HepG2 (cell line): ENCODE data around the gene KRT3. TPM values are rescaled to one million over a fixed set of nuclear protein-coding genes. Genes with fewer than 3 reads are reported as not detected.

ENCODE experiments used
- ATAC-seq: fragments of 200-7000 bp; cut with Tn5 transposase; 3 replicates; pipeline ENCODE4 v1.9.1; 2020; ENCODE audit warnings: mild to moderate bottlenecking, moderate library complexity
- BruUV-seq: library from RNA; stranded (reverse); fragments of 400-500 nt; replicated peaks from 2 replicates; lab custom pipeline; 2021; lab: Mats Ljungman, UMichigan
- CTCF ChIA-PET: fragments of 300-600 bp; formaldehyde crosslinking; extraction: SDS; loops from one replicate; lab custom pipeline; 2021; ENCODE audit warnings: low total read pairs, inconsistent platforms, low intra/inter-chr PET ratio; lab: Yijun Ruan, JAX
- POLR2A ChIA-PET: fragments of 350-600 bp; sonication (Branson Sonifier 250); formaldehyde crosslinking; loops from one replicate; lab custom pipeline; 2020; ENCODE audit warnings: antibody characterized with exemption, inconsistent platforms; lab: Yijun Ruan, JAX
- DNase-seq: peaks from one replicate; pipeline ENCODE4 v3.0.0-alpha.2; 2015; ENCODE audit warnings: low spot score
- FAIRE-seq: peaks from 3 replicates; lab custom pipeline; 2011; peaks lifted over from hg19 to GRCh38; lab: Jason Lieb, UNC
- H2AFZ ChIP-seq: one replicate; pipeline ENCODE4 v1.6.1; 2011; ENCODE audit warnings: low read length, inconsistent platforms
- H3K27ac ChIP-seq: fragments of 300-600 bp; 3 replicates; pipeline ENCODE4 v1.8.0; 2011; ENCODE audit warnings: mixed run types, mild to moderate bottlenecking, mixed read lengths, low read length, inconsistent platforms; ENCODE audit not compliant: insufficient read depth; ENCODE audit errors: extremely low read length
- H3K27me3 ChIP-seq, 2 experiments: fragments of 200-600 bp in 1 of 2; 2 replicates in 1 of 2; 3 replicates in 1 of 2; pipeline versions ENCODE4 v1.6.0 to v1.8.0; 2011; ENCODE audit warnings: low read length in 2 of 2, mild to moderate bottlenecking in 2 of 2, moderate library complexity in 2 of 2, inconsistent platforms in 1 of 2; ENCODE audit not compliant: insufficient read depth in 2 of 2, control insufficient read depth in 1 of 2
- H3K36me3 ChIP-seq, 2 experiments: fragments of 200-600 bp in 1 of 2; replicated peaks in 1 of 2; 2 replicates in 1 of 2; 3 replicates in 1 of 2; pipeline versions ENCODE4 v1.5.1 to v1.8.0; 2011; ENCODE audit warnings: low read length in 2 of 2, inconsistent platforms in 1 of 2; ENCODE audit not compliant: insufficient read depth in 2 of 2, control insufficient read depth in 1 of 2
- H3K4me1 ChIP-seq: 2 replicates; pipeline ENCODE4 v1.5.1; 2012; ENCODE audit warnings: low read length, inconsistent platforms; ENCODE audit not compliant: insufficient read depth
- H3K4me2 ChIP-seq: 2 replicates; pipeline ENCODE4 v1.6.0; 2011; ENCODE audit warnings: low read depth, low read length, inconsistent platforms
- H3K4me3 ChIP-seq, 3 experiments: fragments of 200-600 bp in 1 of 3; sonication (generic), shearing (Covaris generic) in 1 of 3; replicated peaks in 1 of 3; 2 replicates each; pipeline ENCODE4 v1.5.1; 2011 to 2016; ENCODE audit warnings: low read length in 3 of 3, inconsistent platforms in 2 of 3, low read depth in 2 of 3, mild to moderate bottlenecking in 2 of 3, control low read depth in 1 of 3, mixed read lengths in 1 of 3; ENCODE audit not compliant: insufficient read depth in 1 of 3
- H3K79me2 ChIP-seq: one replicate; pipeline ENCODE4 v1.6.1; 2011; ENCODE audit warnings: low read length, inconsistent platforms; ENCODE audit not compliant: insufficient read depth
- H3K9ac ChIP-seq: 2 replicates; pipeline ENCODE4 v1.6.0; 2011; ENCODE audit warnings: mild to moderate bottlenecking, low read depth, low read length, inconsistent platforms; ENCODE audit not compliant: insufficient read depth
- H3K9me3 ChIP-seq: 2 replicates; pipeline ENCODE4 v1.5.1; 2012; ENCODE audit warnings: mild to moderate bottlenecking, low read length
- H4K20me1 ChIP-seq: 2 replicates; pipeline ENCODE4 v1.6.0; 2011; ENCODE audit warnings: inconsistent platforms, mild to moderate bottlenecking, low read length, moderate library complexity; ENCODE audit not compliant: insufficient read depth
- FOXO1 ChIP-seq: sonication (generic); formaldehyde crosslinking; IDR thresholded peaks from 2 replicates; pipeline ENCODE4 v1.4.0; 2020; ENCODE audit warnings: missing genetic modification reagents
- GABPA ChIP-seq, 2 experiments: IDR thresholded peaks; 2 replicates each; pipeline ENCODE4 v1.6.1; 2011 to 2016; ENCODE audit warnings: low read depth in 2 of 2, low read length in 1 of 2, missing biosample characterization in 1 of 2, missing genetic modification characterization in 1 of 2
- GATAD1 ChIP-seq: IDR thresholded peaks from 2 replicates; pipeline ENCODE4 v1.6.1; 2016; ENCODE audit warnings: missing genetic modification reagents, missing compliant biosample characterization
- KDM3A ChIP-seq: IDR thresholded peaks from 2 replicates; pipeline ENCODE4 v1.6.1; 2018; ENCODE audit warnings: low read depth, missing compliant biosample characterization
- NPAS2 ChIP-seq: sonication (generic); formaldehyde crosslinking; IDR thresholded peaks from 2 replicates; pipeline ENCODE4 v1.8.0; 2022; ENCODE audit warnings: mild to moderate bottlenecking, missing genetic modification reagents, borderline replicate concordance
- RNF2 ChIP-seq: fragments of 450-650 bp; conservative IDR thresholded peaks from 2 replicates; pipeline ENCODE4 v1.6.1; 2016; ENCODE audit warnings: low read depth
- SIN3A ChIP-seq: IDR thresholded peaks from 2 replicates; pipeline ENCODE4 v1.6.1; 2011; ENCODE audit warnings: low read depth, mild to moderate bottlenecking, control low read depth, low read length, borderline replicate concordance
- SNAPC2 ChIP-seq: sonication (generic); formaldehyde crosslinking; IDR thresholded peaks from 2 replicates; pipeline ENCODE4 v1.8.1; 2022; ENCODE audit warnings: mild to moderate bottlenecking, missing genetic modification reagents
- TCF7 ChIP-seq: sonication (generic); IDR thresholded peaks from 2 replicates; pipeline ENCODE4 v1.6.1; 2016; ENCODE audit warnings: antibody characterized with exemption, low read depth
- TOPORS ChIP-seq: sonication (generic); formaldehyde crosslinking; IDR thresholded peaks from 2 replicates; pipeline ENCODE4 v1.8.0; 2023; ENCODE audit warnings: mild to moderate bottlenecking, missing genetic modification reagents
- ZNF124 ChIP-seq: sonication (generic); formaldehyde crosslinking; IDR thresholded peaks from 2 replicates; pipeline ENCODE4 v1.4.0; 2020; ENCODE audit warnings: missing genetic modification reagents
- WGBS: methylation state at CpG from one replicate; pipeline ENCODE4 v1.1.6; 2017; ENCODE audit warnings: low lambda C conversion rate; 5-methylcytosine and 5-hydroxymethylcytosine counted together
- in situ Hi-C: cut with HindIII; loops from 2 replicates; pipeline ENCODE4 v1.10.0; 2017; ENCODE audit warnings: low pct_unique_long_range_greater_than_20kb; ENCODE audit not compliant: extremely low pct_ligation_motif_present
- intact Hi-C: fragments of 100-400 bp; cut with micrococcal nuclease; formaldehyde crosslinking; loops from one replicate; pipeline ENCODE4 v1.10.0; 2022; ENCODE audit not compliant: unreplicated experiment
- polyA plus RNA-seq, 8 experiments: library from polyadenylated mRNA; depleted of rRNA in 3 of 8; stranded (reverse) in 7 of 8; unstranded in 1 of 8; fragments of >200 nt; fragmentation: Illumina TruSeq in 4 of 8; extraction: Trizol in 4 of 8; gene quantifications; 2 replicates each; pipeline versions ENCODE4 v1.2.1 to v1.2.3, GENCODE V29; 2011 to 2016; ENCODE audit warnings: low read depth in 4 of 8, missing spikeins in 1 of 8, mixed read lengths in 1 of 8; ENCODE audit not compliant: insufficient read depth in 1 of 8
- total RNA-seq, 5 experiments: library from RNA; depleted of rRNA; stranded (reverse); fragments of >200 nt; fragmentation: Illumina TruSeq; extraction: Trizol; gene quantifications; 2 replicates each; pipeline ENCODE4 v1.2.3, GENCODE V29; 2016; ENCODE audit warnings: low read depth in 1 of 5
- TF ChIP-seq, protein P1 (sequence below): sonication (generic); formaldehyde crosslinking; IDR thresholded peaks from 2 replicates; pipeline ENCODE4 v1.4.0; 2020; ENCODE audit warnings: mild to moderate bottlenecking, low read depth, missing genetic modification reagents
- TF ChIP-seq, protein P2 (sequence below): sonication (generic); formaldehyde crosslinking; IDR thresholded peaks from 2 replicates; pipeline ENCODE4 v1.4.0; 2020; ENCODE audit warnings: low read depth, missing genetic modification reagents

The KRT3 gene
- total and polyA plus RNA-seq, 2 of the 13 experiments (the other 11 are each of a cell fraction or from before 2014, with no cell fraction given), result not detected

DNA sequence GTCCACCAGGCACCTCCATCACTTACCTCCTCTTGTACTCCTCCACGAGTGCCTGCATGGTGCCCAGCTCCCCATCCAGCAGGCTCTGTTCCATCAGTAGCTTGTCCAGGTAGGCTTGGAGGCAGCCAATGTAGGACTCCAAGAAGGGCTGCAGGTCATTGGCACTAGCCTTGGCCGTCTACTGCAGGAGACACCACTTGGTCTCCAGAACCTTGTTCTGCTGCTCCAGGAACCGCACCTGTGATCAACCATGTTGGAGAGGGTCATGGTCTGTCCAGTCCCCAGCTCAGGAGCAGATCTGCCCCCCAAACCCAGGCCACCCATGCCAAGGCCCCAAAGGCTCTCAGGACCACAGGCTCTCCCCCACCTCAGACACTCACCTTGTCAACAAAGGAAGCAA is 42.6 kb downstream of the KRT3 start:
- CTCF ChIA-PET, result no interaction called here

More for the DNA sequence above, 42.6 kb downstream of the KRT3 start:
- intact Hi-C loops, result no loop called here
- Histone ChIP-seq H4K20me1 (no peaks in the 10 kb centered on the region), H3K79me2 (no peaks in the 10 kb centered on the region), H3K36me3 (no peaks in the 10 kb centered on the region), H3K27ac (no peak overlapping the region), H3K9ac (no peak overlapping the region), H3K27me3 (peaks cover 0 to 2% of the 10 kb centered on the region in 2 experiments; a peak in 2 of 5 replicates), H2AFZ (no peak overlapping the region), H3K4me2 (no peak overlapping the region), H3K4me1 (no peaks in the 10 kb centered on the region), H3K9me3 (no peaks in the 10 kb centered on the region), H3K4me3 (no peak overlapping the region)
- WGBS, result no CpG with 5 or more reads among the region's 3 CpGs
- POLR2A ChIA-PET, result no interaction called here
- no peak for FAIRE-seq
- no peak for ATAC-seq
- in situ Hi-C loops, result no loop called here
- no TSS peak for BruUV-seq
- DNase-seq, result no peak
- TF ChIP-seq TCF7, result no peak
- no peak for TF ChIP-seq SNAPC2 (CRISPR knock-in tag)
- no peak for TF ChIP-seq KDM3A (CRISPR knock-in tag)
- TF ChIP-seq GATAD1, result no peak
- TF ChIP-seq FOXO1, result no peak
- TF ChIP-seq RNF2, result no peak
- no peak for TF ChIP-seq GABPA (IDR thresholded peaks at IDR 0.05; ENCODE audit: low read depth, low read length)
- no peak for TF ChIP-seq GABPA (CRISPR knock-in tag; IDR thresholded peaks at IDR 0.05; ENCODE audit: low read depth)
- TF ChIP-seq, protein P1, sequence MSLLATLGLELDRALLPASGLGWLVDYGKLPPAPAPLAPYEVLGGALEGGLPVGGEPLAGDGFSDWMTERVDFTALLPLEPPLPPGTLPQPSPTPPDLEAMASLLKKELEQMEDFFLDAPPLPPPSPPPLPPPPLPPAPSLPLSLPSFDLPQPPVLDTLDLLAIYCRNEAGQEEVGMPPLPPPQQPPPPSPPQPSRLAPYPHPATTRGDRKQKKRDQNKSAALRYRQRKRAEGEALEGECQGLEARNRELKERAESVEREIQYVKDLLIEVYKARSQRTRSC (CRISPR knock-in tag), result no peak
- no peak for TF ChIP-seq SIN3A
- TF ChIP-seq NPAS2 (CRISPR knock-in tag), result no peak
- TF ChIP-seq ZNF124, result no peak
- TF ChIP-seq TOPORS (CRISPR knock-in tag), result no peak
- TF ChIP-seq, protein P2, sequence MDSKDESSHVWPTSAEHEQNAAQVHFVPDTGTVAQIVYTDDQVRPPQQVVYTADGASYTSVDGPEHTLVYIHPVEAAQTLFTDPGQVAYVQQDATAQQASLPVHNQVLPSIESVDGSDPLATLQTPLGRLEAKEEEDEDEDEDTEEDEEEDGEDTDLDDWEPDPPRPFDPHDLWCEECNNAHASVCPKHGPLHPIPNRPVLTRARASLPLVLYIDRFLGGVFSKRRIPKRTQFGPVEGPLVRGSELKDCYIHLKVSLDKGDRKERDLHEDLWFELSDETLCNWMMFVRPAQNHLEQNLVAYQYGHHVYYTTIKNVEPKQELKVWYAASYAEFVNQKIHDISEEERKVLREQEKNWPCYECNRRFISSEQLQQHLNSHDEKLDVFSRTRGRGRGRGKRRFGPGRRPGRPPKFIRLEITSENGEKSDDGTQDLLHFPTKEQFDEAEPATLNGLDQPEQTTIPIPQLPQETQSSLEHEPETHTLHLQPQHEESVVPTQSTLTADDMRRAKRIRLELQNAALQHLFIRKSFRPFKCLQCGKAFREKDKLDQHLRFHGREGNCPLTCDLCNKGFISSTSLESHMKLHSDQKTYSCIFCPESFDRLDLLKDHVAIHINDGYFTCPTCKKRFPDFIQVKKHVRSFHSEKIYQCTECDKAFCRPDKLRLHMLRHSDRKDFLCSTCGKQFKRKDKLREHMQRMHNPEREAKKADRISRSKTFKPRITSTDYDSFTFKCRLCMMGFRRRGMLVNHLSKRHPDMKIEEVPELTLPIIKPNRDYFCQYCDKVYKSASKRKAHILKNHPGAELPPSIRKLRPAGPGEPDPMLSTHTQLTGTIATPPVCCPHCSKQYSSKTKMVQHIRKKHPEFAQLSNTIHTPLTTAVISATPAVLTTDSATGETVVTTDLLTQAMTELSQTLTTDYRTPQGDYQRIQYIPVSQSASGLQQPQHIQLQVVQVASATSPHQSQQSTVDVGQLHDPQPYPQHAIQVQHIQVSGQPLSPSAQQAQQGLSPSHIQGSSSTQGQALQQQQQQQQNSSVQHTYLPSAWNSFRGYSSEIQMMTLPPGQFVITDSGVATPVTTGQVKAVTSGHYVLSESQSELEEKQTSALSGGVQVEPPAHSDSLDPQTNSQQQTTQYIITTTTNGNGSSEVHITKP (CRISPR knock-in tag), result no peak
